ENCODE measurements around the gene NUP133.

GRCh38 chr1:229437443-229437842, 70.7 kb downstream of the NUP133 start:
- TF ChIP-seq, protein P1, sequence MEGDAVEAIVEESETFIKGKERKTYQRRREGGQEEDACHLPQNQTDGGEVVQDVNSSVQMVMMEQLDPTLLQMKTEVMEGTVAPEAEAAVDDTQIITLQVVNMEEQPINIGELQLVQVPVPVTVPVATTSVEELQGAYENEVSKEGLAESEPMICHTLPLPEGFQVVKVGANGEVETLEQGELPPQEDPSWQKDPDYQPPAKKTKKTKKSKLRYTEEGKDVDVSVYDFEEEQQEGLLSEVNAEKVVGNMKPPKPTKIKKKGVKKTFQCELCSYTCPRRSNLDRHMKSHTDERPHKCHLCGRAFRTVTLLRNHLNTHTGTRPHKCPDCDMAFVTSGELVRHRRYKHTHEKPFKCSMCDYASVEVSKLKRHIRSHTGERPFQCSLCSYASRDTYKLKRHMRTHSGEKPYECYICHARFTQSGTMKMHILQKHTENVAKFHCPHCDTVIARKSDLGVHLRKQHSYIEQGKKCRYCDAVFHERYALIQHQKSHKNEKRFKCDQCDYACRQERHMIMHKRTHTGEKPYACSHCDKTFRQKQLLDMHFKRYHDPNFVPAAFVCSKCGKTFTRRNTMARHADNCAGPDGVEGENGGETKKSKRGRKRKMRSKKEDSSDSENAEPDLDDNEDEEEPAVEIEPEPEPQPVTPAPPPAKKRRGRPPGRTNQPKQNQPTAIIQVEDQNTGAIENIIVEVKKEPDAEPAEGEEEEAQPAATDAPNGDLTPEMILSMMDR (IDR thresholded peaks at IDR 0.05; ENCODE audit: insufficient read depth, low read length, poor library complexity, severe bottlenecking) = no peak
- no peak for TF ChIP-seq EZH2phosphoT487 (conservative IDR thresholded peaks at IDR 0.05; ENCODE audit: low read length)
